Measurements from ENCODE around the gene FGFR2.

The FGFR2 gene

DNA sequence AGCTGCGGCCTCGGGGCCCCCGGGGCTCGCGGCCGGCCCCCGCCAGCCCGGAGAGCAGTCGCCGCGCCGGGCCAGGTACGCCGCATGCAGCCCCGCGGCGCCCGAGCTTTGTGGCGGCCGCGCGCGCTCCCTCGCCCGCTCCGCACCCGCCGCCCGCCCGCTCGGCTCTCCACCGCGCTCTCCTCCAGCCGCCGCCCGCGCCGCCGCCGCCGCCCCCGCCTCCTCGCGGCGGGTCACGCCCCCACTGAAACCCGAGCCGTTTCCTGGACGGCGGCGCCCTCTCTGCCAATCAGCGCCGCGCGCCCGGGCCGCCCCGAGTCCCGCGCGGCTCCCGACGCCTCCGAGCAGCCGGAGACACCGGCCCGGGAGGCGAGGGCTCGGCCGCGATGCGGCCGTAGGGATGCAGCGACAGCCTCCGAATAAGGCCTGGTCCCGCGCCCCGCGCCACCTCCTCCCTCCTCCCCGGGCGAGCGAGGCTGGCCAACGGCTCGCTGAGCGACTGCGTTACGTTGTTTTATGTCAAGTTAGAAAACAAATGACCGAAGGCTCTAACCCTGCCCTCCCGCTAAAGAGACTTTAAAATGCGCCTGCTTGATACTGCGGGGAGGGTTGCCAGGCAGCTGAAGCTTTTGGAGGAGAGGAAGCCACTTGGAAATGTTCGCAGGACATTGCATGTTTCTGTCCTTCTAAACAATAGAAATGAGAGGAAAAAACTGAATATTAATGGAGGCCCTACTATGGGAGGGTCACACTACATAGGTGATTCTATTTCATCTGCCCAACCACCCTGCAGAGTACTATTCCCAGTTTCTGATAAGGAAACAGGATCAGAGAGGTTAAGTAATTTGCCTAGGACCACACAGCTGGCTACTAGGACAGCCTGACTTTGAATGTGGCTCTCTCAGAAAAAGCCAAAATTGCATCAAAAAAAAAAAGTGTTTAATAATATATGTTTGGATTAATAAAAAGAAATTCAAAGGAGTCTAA, at the start of gene FGFR2:
Gene FGFR2, minus strand, starts transcription at position 182 of the 987 bp plus-strand sequence. CDS start 4,627 bp downstream, outside the sequence.
- Histone ChIP-seq H3K4me3 (peak within 1 kb of the TSS; percentile 91), H3K9me3 (no peaks in the 10 kb centered on the region), H3K4me1 (peaks cover 33% of the 10 kb centered on the region), H3K36me3 (replicated peaks) (peaks cover 19% of the 10 kb centered on the region), H3K27me3 (ENCODE audit: low read depth) (no peaks in the 10 kb centered on the region)
- in situ Hi-C loops (cut with MboI; ENCODE audit: low sequenced_read_pairs): no loop called here
- peak; percentile 80 to 91 for DNase-seq (ENCODE audit: low spot score in 2 of 2)

DNA sequence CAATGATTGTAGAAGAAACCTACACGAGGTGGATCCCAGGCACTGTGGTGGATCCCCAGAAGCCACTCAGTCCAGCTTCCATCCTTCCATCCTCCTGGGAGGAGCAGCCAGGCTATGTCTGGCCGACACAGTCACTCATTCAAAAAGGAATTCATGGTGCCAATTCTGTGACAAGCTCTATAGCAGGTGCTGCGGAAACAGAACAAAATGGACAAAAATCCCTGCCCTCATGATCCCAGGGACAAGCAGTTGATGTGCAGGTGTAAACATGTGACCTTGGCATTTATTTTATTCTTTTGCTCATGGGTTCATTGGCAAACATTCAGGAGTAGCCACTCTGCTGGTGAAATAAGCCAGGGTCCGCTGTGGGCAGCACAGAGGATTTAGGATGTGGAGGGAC, 49.2 kb upstream of the FGFR2 start:
- DNase-seq (ENCODE audit: low spot score in 2 of 2): no peak
- Histone ChIP-seq H3K4me3 (no peak overlapping the region), H3K36me3 (replicated peaks) (no peaks in the 10 kb centered on the region), H3K4me1 (no peaks in the 10 kb centered on the region), H3K9me3 (no peaks in the 10 kb centered on the region), H3K27me3 (ENCODE audit: low read depth) (no peaks in the 10 kb centered on the region)
- in situ Hi-C loops (cut with MboI; ENCODE audit: low sequenced_read_pairs): no loop called here

DNA sequence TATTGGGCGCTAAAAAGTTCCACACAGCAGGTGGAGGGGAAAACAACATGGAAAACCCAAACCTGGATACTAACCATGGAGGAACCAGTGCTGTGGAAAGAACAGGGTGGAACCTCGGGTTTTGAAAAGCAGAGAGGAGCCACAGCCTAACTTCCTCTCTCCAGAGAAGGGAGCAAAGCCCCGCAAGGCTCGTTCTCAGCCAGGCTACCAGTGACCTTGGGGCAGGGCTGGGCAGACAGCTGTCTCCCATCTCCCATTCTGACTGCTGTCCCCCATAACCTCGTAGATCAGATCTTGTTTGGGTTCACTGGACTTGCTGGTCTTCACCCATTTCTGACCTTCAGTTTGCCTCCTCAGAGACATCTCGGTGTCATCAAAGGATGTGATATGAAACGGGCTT, 47.5 kb upstream of the FGFR2 start:
- Histone ChIP-seq H3K9me3 (no peaks in the 10 kb centered on the region; the same call in 1 of the 2 replicates), H3K4me1 (no peaks in the 10 kb centered on the region), H3K27me3 (ENCODE audit: low read depth) (no peaks in the 10 kb centered on the region), H3K36me3 (replicated peaks) (no peaks in the 10 kb centered on the region), H3K4me3 (no peak overlapping the region)
- DNase-seq (ENCODE audit: low spot score in 2 of 2): no peak
- in situ Hi-C loops (cut with MboI; ENCODE audit: low sequenced_read_pairs): no loop called here

DNA sequence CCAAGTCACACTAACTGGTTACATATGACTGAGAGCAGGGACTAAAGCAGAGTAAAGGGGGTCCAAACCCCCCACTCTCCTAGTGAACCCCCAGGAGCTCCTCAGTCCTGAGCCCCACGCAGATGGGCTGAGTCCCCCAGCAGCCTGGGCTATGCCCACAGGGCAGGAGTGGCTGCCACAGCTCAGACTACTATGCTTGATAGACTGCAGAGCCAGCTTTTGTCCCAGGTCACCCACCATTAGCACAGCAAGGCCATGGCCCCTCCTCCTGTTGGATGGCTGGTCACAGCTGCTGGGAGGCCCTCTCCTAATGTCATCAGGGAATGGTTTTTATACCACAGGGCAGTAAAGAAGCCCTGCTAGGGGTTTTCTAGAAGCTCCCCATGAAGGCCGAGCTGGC, 46.3 kb upstream of the FGFR2 start:
- H3K36me3 ChIP-seq (replicated peaks): no peaks in the 10 kb centered on the region
- no peak for DNase-seq (ENCODE audit: low spot score in 2 of 2)
- in situ Hi-C loops (cut with MboI; ENCODE audit: low sequenced_read_pairs): no loop called here
- no peaks in the 10 kb centered on the region for H3K27me3 ChIP-seq (ENCODE audit: low read depth)
- no peaks in the 10 kb centered on the region; the same call in 1 of the 2 replicates for H3K9me3 ChIP-seq
- no peaks in the 10 kb centered on the region for H3K4me1 ChIP-seq
- H3K4me3 ChIP-seq: no peak overlapping the region

DNA sequence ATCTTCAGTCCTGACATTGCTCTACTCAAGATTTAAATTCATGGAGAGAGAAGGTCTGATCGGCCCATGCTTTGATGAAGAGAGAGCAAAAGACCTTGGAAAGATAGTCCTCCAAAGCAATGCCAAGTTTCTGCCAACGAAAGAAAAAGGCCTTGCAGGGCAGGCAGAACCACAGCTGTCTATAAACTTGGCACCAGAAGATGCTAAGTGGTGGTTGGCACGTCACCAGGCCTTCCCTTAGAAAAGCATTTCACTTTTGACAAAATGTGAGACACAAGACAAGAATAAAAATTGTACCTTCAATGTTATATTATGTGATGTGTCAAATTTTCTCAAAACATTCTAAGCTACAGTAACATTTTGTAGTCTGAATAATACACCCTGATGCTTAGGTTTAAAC, 42.0 kb upstream of the FGFR2 start:
- in situ Hi-C loops (cut with MboI; ENCODE audit: low sequenced_read_pairs): no loop called here
- DNase-seq (ENCODE audit: low spot score in 2 of 2): no peak
- H3K4me3 ChIP-seq: no peak overlapping the region
- no peaks in the 10 kb centered on the region for H3K36me3 ChIP-seq (replicated peaks)
- no peaks in the 10 kb centered on the region for H3K27me3 ChIP-seq (ENCODE audit: low read depth)
- H3K9me3 ChIP-seq: no peaks in the 10 kb centered on the region; the same call in none of the 2 replicates
- H3K4me1 ChIP-seq: no peaks in the 10 kb centered on the region

DNA sequence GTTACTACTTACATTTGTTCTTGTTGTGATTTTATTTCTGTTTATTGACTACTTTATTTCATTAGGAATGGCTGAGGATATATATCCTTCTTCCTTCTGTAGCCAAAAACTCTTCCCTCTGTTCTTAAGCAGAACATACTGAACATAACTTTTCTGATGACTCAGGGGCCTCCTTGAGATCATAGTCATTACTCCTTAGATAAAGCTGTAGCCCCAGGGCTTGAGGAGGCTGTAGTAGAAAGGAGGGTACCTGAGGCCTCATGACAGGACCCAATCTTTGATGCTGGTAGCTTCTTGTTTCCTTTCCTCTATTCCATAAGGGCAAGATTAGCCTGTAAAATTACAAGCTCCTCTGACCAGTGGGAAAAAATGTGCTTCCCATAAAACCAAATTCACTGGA, 41.2 kb upstream of the FGFR2 start:
- in situ Hi-C loops (cut with MboI; ENCODE audit: low sequenced_read_pairs): no loop called here
- H3K27me3 ChIP-seq (ENCODE audit: low read depth): no peaks in the 10 kb centered on the region
- H3K36me3 ChIP-seq (replicated peaks): no peaks in the 10 kb centered on the region
- no peaks in the 10 kb centered on the region; the same call in none of the 2 replicates for H3K9me3 ChIP-seq
- H3K4me1 ChIP-seq: no peaks in the 10 kb centered on the region; the same call in 1 of the 2 replicates
- no peak overlapping the region for H3K4me3 ChIP-seq
- DNase-seq (ENCODE audit: low spot score in 2 of 2): no peak

DNA sequence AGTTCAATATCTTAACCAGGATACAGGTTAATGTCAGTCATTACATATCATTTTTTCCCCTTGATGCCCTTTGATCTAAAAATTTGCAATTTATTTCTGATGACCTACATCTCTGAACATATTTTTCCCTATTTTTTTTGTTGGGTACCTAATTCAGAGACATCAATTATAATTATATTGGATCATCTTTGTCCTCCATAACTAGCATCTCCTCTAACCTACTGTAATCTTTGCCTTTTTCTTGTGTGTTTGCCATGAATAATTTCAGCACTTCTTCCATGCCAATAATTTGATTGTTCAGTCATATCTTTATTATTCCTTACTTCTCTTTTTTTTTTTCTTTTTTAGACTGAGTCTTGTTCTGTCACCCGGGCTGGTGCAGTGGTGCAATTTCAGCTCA, 39.2 kb upstream of the FGFR2 start:
- DNase-seq (ENCODE audit: low spot score in 2 of 2): no peak
- in situ Hi-C loops (cut with MboI; ENCODE audit: low sequenced_read_pairs): no loop called here
- H3K36me3 ChIP-seq (replicated peaks): no peaks in the 10 kb centered on the region

DNA sequence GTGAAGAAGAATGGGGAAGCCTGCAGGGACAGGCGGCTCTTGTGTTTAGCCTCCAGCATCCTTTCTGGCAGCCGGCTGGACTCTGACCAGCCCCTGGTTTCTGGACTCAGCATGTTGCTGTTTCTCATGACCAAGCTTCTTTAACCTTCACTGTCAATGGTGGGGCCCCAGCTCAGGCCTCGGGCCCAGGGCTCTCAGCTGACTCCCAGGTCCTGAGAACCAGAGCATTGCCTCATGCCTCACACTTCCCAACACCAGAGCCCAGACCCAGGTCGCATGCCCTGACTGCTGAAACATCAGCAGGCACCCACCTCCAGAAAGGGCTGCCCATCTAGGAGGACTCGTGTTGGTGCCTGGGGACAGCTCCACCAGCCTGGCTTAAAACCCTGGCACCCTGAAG, 34.8 kb upstream of the FGFR2 start:
- in situ Hi-C loops (cut with MboI; ENCODE audit: low sequenced_read_pairs): no loop called here
- no peaks in the 10 kb centered on the region for H3K36me3 ChIP-seq (replicated peaks)

More for the DNA sequence above, 39.2 kb upstream of the FGFR2 start:
- no peaks in the 10 kb centered on the region; the same call in none of the 2 replicates for H3K9me3 ChIP-seq
- no peaks in the 10 kb centered on the region for H3K27me3 ChIP-seq (ENCODE audit: low read depth)
- H3K4me3 ChIP-seq: no peak overlapping the region
- no peaks in the 10 kb centered on the region; the same call in 1 of the 2 replicates for H3K4me1 ChIP-seq

DNA sequence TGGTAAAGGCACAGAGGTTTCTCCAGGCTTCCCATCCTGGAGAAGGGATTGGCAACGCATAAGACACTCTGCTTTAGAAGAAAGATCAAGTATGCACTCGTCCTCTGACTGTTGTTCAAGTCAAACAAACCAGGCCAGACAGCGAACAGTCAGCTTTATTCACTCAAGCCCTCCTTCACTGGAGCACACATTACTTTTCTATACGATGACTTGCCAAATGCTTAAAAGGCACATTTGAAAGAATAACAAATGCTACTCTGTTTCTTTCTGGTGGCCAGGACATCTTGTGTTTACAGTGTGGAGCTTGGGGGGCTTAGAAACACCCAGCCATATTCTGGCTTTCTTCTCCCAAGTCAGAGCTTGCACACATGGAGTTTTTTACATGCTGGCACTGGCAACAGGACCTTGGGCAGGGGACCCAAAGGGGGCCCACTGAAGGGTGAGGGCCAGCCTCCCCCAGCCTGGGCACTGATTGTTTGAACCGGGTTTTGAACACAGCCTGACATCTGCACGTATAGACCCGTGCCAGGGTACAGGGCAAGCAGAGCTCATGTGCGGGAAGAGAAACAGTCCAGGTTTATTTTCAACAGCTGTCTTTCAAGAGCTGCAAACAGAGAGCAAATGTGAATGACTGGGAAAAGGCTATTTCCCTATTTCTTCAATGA, 33.3 kb upstream of the FGFR2 start:
- in situ Hi-C loops (cut with MboI; ENCODE audit: low sequenced_read_pairs): no loop called here
- no peaks in the 10 kb centered on the region for H3K27me3 ChIP-seq (ENCODE audit: low read depth)

More for the DNA sequence above, 34.8 kb upstream of the FGFR2 start:
- no peak for DNase-seq (ENCODE audit: low spot score in 2 of 2)
- Histone ChIP-seq H3K9me3 (no peaks in the 10 kb centered on the region; the same call in 1 of the 2 replicates), H3K4me1 (no peaks in the 10 kb centered on the region; the same call in 1 of the 2 replicates), H3K27me3 (ENCODE audit: low read depth) (no peaks in the 10 kb centered on the region), H3K4me3 (no peak overlapping the region)

DNA sequence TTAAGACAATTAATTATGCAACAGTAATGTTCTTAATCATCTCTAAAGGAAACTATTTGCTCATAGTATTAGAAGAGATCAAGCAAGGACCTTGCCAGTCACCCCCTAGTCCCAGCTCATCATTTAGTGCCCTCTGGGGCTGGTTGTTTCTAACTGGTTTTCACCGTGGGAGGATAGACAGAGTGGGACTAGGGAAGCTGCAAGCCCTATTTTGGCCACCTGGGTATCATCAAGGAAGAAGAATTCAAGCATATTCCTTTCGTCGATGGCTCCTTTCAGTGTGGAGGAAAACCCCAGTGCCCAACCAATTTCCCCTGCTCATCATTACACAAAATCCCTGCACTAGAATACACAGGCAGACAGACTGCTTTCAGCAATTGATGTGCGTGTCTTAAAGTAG, 30.6 kb upstream of the FGFR2 start:
- no peak for DNase-seq (ENCODE audit: low spot score in 2 of 2)
- Histone ChIP-seq H3K9me3 (no peaks in the 10 kb centered on the region), H3K36me3 (replicated peaks) (no peaks in the 10 kb centered on the region), H3K4me3 (no peak overlapping the region), H3K27me3 (ENCODE audit: low read depth) (no peaks in the 10 kb centered on the region), H3K4me1 (no peaks in the 10 kb centered on the region)
- in situ Hi-C loops (cut with MboI; ENCODE audit: low sequenced_read_pairs): no loop called here

More for the DNA sequence above, 33.3 kb upstream of the FGFR2 start:
- Histone ChIP-seq H3K4me3 (no peak overlapping the region), H3K4me1 (no peaks in the 10 kb centered on the region; the same call in 1 of the 2 replicates), H3K9me3 (no peaks in the 10 kb centered on the region), H3K36me3 (replicated peaks) (no peaks in the 10 kb centered on the region)
- DNase-seq (ENCODE audit: low spot score in 2 of 2): no peak

DNA sequence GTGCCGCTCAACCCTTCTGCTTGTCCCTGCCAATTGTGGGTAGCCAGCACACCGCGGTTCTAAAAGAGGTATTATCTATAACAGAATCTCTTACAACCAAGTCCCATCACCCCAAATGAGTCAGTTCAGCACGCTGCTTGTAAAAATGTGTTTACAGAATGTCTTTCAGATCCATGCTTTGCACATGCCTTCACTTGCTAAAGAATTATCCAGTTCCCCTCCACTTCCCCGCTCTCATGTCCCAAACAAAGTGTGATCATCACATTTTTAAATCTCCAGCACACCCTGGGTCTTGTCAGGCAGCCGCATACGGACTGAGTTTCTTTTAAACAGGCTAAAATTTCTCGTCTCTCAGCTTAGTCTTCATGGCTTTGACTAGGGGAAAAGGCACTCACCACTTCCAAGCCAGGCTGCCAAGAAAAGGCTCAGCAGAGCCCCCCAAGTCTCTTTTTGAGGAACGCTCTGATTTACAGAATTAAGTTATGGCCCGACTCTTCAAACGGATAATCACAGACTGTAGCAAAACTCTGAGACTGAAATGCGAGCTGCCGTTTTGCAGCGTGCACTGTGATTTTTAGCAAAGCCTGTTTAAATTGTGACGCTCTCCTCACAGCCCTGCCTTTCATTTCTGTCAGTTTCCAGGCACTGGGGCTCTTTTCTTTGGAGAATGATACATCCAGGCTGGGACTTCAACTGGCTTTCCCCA, 29.8 kb upstream of the FGFR2 start:
- in situ Hi-C loops (cut with MboI; ENCODE audit: low sequenced_read_pairs): no loop called here
- Histone ChIP-seq H3K27me3 (ENCODE audit: low read depth) (no peaks in the 10 kb centered on the region), H3K4me1 (no peaks in the 10 kb centered on the region), H3K36me3 (replicated peaks) (no peaks in the 10 kb centered on the region), H3K9me3 (no peaks in the 10 kb centered on the region), H3K4me3 (no peak overlapping the region)
- no peak for DNase-seq (ENCODE audit: low spot score in 2 of 2)

DNA sequence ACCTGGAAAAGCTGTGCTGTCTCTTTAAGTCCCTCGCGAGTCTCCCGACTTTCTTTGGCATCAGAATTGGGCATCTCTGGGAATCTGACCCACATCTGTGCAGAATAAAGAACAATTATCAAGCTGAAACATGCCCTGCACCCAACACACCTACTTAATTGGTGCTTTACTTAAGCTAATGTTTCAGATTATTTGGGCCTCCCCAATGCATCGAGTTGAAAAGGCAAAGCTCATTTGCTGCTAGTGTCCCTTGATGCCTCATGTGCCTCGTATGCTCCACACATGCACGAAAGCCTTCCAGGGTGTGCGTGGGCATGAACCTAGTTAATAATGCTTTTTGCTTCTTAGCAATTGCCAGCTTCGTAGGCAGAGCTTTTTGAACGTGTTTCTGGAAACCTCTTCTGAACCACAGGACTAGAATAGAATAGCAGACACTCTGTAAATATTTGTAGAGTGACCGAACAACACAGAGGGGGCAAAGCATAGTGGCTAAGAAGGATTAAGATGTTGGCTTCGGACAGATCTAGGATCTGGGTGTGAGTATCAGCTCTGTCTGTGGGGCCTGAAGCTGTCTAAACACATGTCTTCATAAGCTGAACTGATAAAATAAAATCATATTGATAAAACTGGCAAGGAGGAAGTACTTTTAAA, 26.7 kb upstream of the FGFR2 start:
- in situ Hi-C loops (cut with MboI; ENCODE audit: low sequenced_read_pairs): loop anchor here (25.0 kb wide), 1 partner anchor 688 kb away; no protein-coding TSS in a partner anchor
- no peaks in the 10 kb centered on the region for H3K4me1 ChIP-seq
- no peak for DNase-seq (ENCODE audit: low spot score in 2 of 2)

DNA sequence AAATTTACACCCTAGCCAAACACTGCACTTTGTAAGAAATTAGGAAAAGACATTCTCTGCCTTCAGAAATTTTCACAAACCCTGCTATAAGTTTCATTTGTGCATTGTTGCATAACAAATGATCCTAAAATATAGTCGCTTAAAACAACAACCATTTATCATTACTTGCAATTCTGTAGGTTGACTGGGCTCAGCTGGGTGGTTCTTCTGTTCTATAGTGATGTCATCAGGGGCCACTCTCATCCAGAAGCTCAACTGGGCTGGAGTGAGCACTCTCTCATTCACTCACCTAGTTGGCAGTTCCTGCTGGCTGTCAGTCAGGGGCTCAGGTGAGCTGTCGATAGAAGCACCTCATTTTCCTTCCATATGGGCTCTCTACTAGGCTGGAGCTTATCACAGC, 20.7 kb upstream of the FGFR2 start:
- H3K36me3 ChIP-seq (replicated peaks): no peaks in the 10 kb centered on the region
- H3K9me3 ChIP-seq: no peaks in the 10 kb centered on the region
- in situ Hi-C loops (cut with MboI; ENCODE audit: low sequenced_read_pairs): loop anchor here (25.0 kb wide), 1 partner anchor 682 kb away; no protein-coding TSS in a partner anchor
- no peak for DNase-seq (ENCODE audit: low spot score in 2 of 2)
- H3K4me3 ChIP-seq: no peak overlapping the region
- H3K4me1 ChIP-seq: no peaks in the 10 kb centered on the region
- no peaks in the 10 kb centered on the region for H3K27me3 ChIP-seq (ENCODE audit: low read depth)

More for the DNA sequence above, 26.7 kb upstream of the FGFR2 start:
- Histone ChIP-seq H3K4me3 (no peak overlapping the region), H3K36me3 (replicated peaks) (no peaks in the 10 kb centered on the region), H3K27me3 (ENCODE audit: low read depth) (no peaks in the 10 kb centered on the region), H3K9me3 (no peaks in the 10 kb centered on the region)
